HG02973 (cell line): Measurements from ENCODE around the gene FBXO48.

Source experiments
- ATAC-seq: cut with Tn5 transposase; IDR thresholded peaks from one replicate; pipeline ENCODE4 v1.9.1; 2021; ENCODE audit warnings: moderate library complexity; ENCODE audit not compliant: unreplicated experiment

Gene FBXO48

DNA sequence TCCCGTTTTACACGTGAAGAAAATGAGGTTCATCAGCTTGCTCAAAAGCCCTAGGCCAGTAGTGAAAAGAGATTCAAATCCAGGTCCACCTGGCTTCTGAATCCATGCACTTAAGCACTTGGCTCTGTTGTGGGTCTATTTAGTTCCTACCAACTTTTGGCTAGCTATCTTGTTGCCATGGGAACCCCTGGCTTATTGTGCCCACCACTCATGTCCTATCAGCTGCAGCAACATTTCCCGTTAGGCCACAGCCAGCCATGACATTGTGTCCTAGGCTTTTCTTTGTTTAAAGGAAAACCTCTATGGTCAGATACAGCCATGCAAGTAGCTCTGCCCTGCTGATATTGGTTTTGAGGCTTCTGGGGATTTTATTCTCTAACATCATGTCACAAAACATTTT, 52.2 kb downstream of the FBXO48 start:
- ATAC-seq: no peak

GRCh38 chr2:68414452-68414851, 52.6 kb downstream of the FBXO48 start:
- ATAC-seq: no peak

- ATAC-seq: no peak
These were observed 53.6 kb downstream of the FBXO48 start for GRCh38 chr2:68413466-68413865.

DNA sequence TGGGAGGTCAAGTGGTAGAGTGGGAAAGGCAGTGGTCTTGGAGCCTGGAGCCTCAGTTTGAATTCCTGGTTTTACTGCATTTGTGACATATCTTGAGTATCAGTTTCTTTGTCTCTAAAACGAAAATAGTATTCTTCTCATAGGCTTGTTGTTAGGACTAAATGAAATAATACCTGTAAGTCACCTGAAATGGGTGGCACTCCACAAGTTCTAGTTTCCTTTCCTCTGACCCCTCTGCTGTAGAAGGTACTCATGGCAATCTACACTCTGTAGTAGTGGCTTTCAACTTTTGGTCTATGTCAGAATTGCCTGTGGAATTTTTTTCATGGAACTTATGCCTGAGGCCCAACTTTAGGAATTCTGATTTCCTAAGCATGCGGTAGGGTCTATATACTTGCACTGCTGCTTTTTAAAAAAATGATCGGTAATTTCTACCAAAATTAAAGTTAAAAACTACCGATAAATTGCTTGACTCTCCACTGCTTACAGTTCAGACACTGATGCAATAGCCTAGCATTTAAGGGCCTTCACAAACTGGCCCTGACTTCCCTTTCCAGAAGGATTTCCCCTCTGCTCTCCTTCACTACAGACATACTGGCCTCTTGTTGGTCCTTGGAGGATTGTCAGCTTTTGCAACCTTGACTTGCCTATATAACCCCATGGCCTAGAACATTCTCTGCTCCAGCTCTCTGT, 54.8 kb downstream of the FBXO48 start:
- peak; percentile 28 for ATAC-seq

GRCh38 chr2:68411397-68412126, 55.5 kb downstream of the FBXO48 start:
- ATAC-seq: peak; percentile 86
